Stimulated activated CD4-positive, alpha-beta T cell treated with anti-CD3 and anti-CD28 coated beads, Interleukin-2, amount 100 ng/mL, for 24 hours (primary cell): ENCODE measurements around the gene ADARB1.

Experiments used
- DNase-seq, 2 donors: peaks; one replicate each; pipeline ENCODE4 v3.0.0-alpha.2; 2020

Gene ADARB1

GRCh38 chr21:45236481-45236880 lies 162.1 kb downstream of the ADARB1 start:
- no peak for DNase-seq

GRCh38 chr21:45237401-45237800 lies 163.0 kb downstream of the ADARB1 start:
- no peak for DNase-seq

GRCh38 chr21:45241357-45241756 lies 167.0 kb downstream of the ADARB1 start:
- no peak for DNase-seq

- no peak for DNase-seq
Measured at GRCh38 chr21:45243603-45244002, 169.2 kb downstream of the ADARB1 start.

- no peak for DNase-seq
Measured at GRCh38 chr21:45244799-45245340, 170.5 kb downstream of the ADARB1 start.

- no peak for DNase-seq
Measured at GRCh38 chr21:45246386-45247320, 172.3 kb downstream of the ADARB1 start.

- DNase-seq = no peak
Measured at GRCh38 chr21:45248301-45248892, 174.0 kb downstream of the ADARB1 start.

GRCh38 chr21:45248893-45249381 lies 174.6 kb downstream of the ADARB1 start:
- no peak for DNase-seq

- DNase-seq = no peak
Measured at GRCh38 chr21:45249626-45250025, 175.2 kb downstream of the ADARB1 start.

GRCh38 chr21:45250272-45250671 lies 175.9 kb downstream of the ADARB1 start:
- no peak for DNase-seq

- DNase-seq = no peak
Measured at GRCh38 chr21:45250914-45251634, 176.7 kb downstream of the ADARB1 start.

- DNase-seq = no peak
Measured at GRCh38 chr21:45251635-45252447, 177.5 kb downstream of the ADARB1 start.

GRCh38 chr21:45252448-45252925 lies 178.1 kb downstream of the ADARB1 start:
- no peak for DNase-seq

- no peak for DNase-seq
Measured at GRCh38 chr21:45253180-45253579, 178.8 kb downstream of the ADARB1 start.

- DNase-seq = no peak
Measured at GRCh38 chr21:45253633-45254459, 179.5 kb downstream of the ADARB1 start.

- no peak for DNase-seq
Measured at GRCh38 chr21:45254460-45254930, 180.1 kb downstream of the ADARB1 start.

- DNase-seq = no peak
Measured at GRCh38 chr21:45255381-45256020, 181.1 kb downstream of the ADARB1 start.

GRCh38 chr21:45256021-45256911 lies 181.9 kb downstream of the ADARB1 start:
- no peak for DNase-seq

- DNase-seq = no peak
Measured at GRCh38 chr21:45256912-45257672, 182.7 kb downstream of the ADARB1 start.
